Skin of body (tissue), 2 donors: Measurements from ENCODE around the gene LHX2. TPM values are rescaled to one million over a fixed set of nuclear protein-coding genes. Genes with fewer than 3 reads are reported as not detected.

Experiments
- DNase-seq: peaks from one replicate; lab custom pipeline; 2025; lab: John Stamatoyannopoulos, UW
- total RNA-seq: library from RNA; depleted of rRNA; stranded (reverse); fragments of >200 nt; gene quantifications from one replicate; pipeline ENCODE4 v1.2.3, GENCODE V29; 2014

The LHX2 gene
- total RNA-seq, 1 donor from 2014 or later, result 27.6 TPM

GRCh38 chr9:124012368-124013301 lies 1.1 kb downstream of the LHX2 start:
- no peak for DNase-seq

GRCh38 chr9:124013309-124014210 lies 2.0 kb downstream of the LHX2 start:
- DNase-seq, result no peak

GRCh38 chr9:124014211-124014955 lies 2.8 kb downstream of the LHX2 start:
- DNase-seq, result no peak

GRCh38 chr9:124014956-124015660 lies 3.5 kb downstream of the LHX2 start:
- no peak for DNase-seq

GRCh38 chr9:124015661-124016131 lies 4.1 kb downstream of the LHX2 start:
- DNase-seq, result no peak

GRCh38 chr9:124016175-124017050 lies 4.8 kb downstream of the LHX2 start:
- no peak for DNase-seq

GRCh38 chr9:124017051-124017928 lies 5.7 kb downstream of the LHX2 start:
- no peak for DNase-seq

GRCh38 chr9:124017929-124018729 lies 6.6 kb downstream of the LHX2 start:
- DNase-seq, result no peak

- DNase-seq, result no peak
Measured at GRCh38 chr9:124018730-124019697, 7.4 kb downstream of the LHX2 start.

GRCh38 chr9:124019771-124020519 lies 8.4 kb downstream of the LHX2 start:
- no peak for DNase-seq

GRCh38 chr9:124020520-124021384 lies 9.2 kb downstream of the LHX2 start:
- DNase-seq, result no peak

- DNase-seq, result no peak
Measured at GRCh38 chr9:124021385-124021769, 9.8 kb downstream of the LHX2 start.

- DNase-seq, result no peak
Measured at GRCh38 chr9:124022201-124023121, 10.9 kb downstream of the LHX2 start.

GRCh38 chr9:124024107-124024506 lies 12.5 kb downstream of the LHX2 start:
- DNase-seq, result no peak
